ENCODE measurements around the gene MAP1LC3B.

- no peak for TF ChIP-seq TARDBP (IDR thresholded peaks at IDR 0.05)
- no peak for TF ChIP-seq ARNT (IDR thresholded peaks at IDR 0.05)
- TF ChIP-seq HDGF (IDR thresholded peaks at IDR 0.05; ENCODE audit: borderline replicate concordance): no peak
- TF ChIP-seq PKNOX1 (IDR thresholded peaks at IDR 0.05): no peak
Measured at GRCh38 chr16:87382023-87382785, 9.9 kb upstream of the MAP1LC3B start.
